IMR-90 (cell line): ENCODE results near the gene SWI5. TPM values are rescaled to one million over a fixed set of nuclear protein-coding genes. Genes with fewer than 3 reads are reported as not detected.
"Not testable (repeated sequence)": the region's sequence is repeated elsewhere in the genome, so short reads cannot be mapped to it uniquely, and the experiment has no call there.

ENCODE experiments used
- ATAC-seq: fragments of 200-7000 bp; cut with Tn5 transposase; 2 replicates; pipeline ENCODE4 v1.9.1; 2020; ENCODE audit warnings: low read depth, mild to moderate bottlenecking, moderate library complexity
- BruUV-seq: library from RNA; stranded (reverse); fragments of 400-500 nt; replicated peaks from 2 replicates; lab custom pipeline; 2021; lab: Mats Ljungman, UMichigan
- CTCF ChIA-PET: fragments of 300-600 bp; formaldehyde crosslinking; extraction: SDS; loops from one replicate; lab custom pipeline; 2021; ENCODE audit warnings: antibody characterized with exemption; lab: Yijun Ruan, JAX
- POLR2A ChIA-PET: fragments of 300-600 bp; sonication (Branson Sonifier 250); formaldehyde crosslinking; loops from one replicate; lab custom pipeline; 2022; ENCODE audit warnings: antibody characterized with exemption; ENCODE audit not compliant: unreplicated experiment; lab: Charles Lee
- DNase-seq: peaks from one replicate; pipeline ENCODE4 v3.0.0; 2013
- H2AFZ ChIP-seq: replicated peaks from 2 replicates; pipeline ENCODE3; 2013; ENCODE audit warnings: low read length, mild to moderate bottlenecking; ENCODE audit not compliant: poor library complexity
- H2AK5ac ChIP-seq: 2 replicates; pipeline ENCODE4 v1.6.1; 2013; ENCODE audit warnings: low read depth, low read length, inconsistent platforms
- H2AK9ac ChIP-seq: replicated peaks from 2 replicates; pipeline ENCODE3; 2013; ENCODE audit warnings: mild to moderate bottlenecking, low read depth, low read length, moderate library complexity; ENCODE audit not compliant: poor library complexity
- H2BK120ac ChIP-seq: 2 replicates; pipeline ENCODE4 v1.6.1; 2013; ENCODE audit warnings: low read depth, low read length, inconsistent platforms
- H2BK15ac ChIP-seq: 3 replicates; pipeline ENCODE4 v1.6.1; 2013; ENCODE audit warnings: low read depth, low read length, inconsistent platforms
- H2BK20ac ChIP-seq: 2 replicates; pipeline ENCODE4 v1.6.1; 2013; ENCODE audit warnings: low read depth, mild to moderate bottlenecking, inconsistent platforms, low read length, moderate library complexity
- H2BK5ac ChIP-seq: 2 replicates; pipeline ENCODE4 v1.6.1; 2013; ENCODE audit warnings: mild to moderate bottlenecking, low read depth, low read length, inconsistent platforms; ENCODE audit not compliant: poor library complexity, severe bottlenecking
- H3K14ac ChIP-seq: replicated peaks from 2 replicates; pipeline ENCODE4 v1.6.1; 2013; ENCODE audit warnings: low read depth, low read length, inconsistent platforms
- H3K18ac ChIP-seq: 2 replicates; pipeline ENCODE4 v1.6.1; 2013; ENCODE audit warnings: low read depth, low read length, control low read depth
- H3K23ac ChIP-seq: 2 replicates; pipeline ENCODE4 v1.6.1; 2013; ENCODE audit warnings: low read depth, low read length, inconsistent platforms
- H3K27ac ChIP-seq: 2 replicates; pipeline ENCODE4 v1.5.1; 2013; ENCODE audit warnings: mild to moderate bottlenecking, control low read depth, low read length; ENCODE audit not compliant: insufficient read depth
- H3K27me3 ChIP-seq: 2 replicates; pipeline ENCODE4 v1.6.1; 2013; ENCODE audit warnings: low read length; ENCODE audit not compliant: control insufficient read depth, insufficient read depth
- H3K36me3 ChIP-seq: 2 replicates; pipeline ENCODE4 v1.6.1; 2013; ENCODE audit warnings: low read length, mixed read lengths; ENCODE audit not compliant: control insufficient read depth, insufficient read depth
- H3K4ac ChIP-seq: 2 replicates; pipeline ENCODE4 v1.6.1; 2013; ENCODE audit warnings: low read depth, low read length, inconsistent platforms
- H3K4me1 ChIP-seq: 2 replicates; pipeline ENCODE4 v1.6.1; 2013; ENCODE audit warnings: low read length, mixed read lengths; ENCODE audit not compliant: control insufficient read depth, insufficient read depth
- H3K4me2 ChIP-seq: 2 replicates; pipeline ENCODE4 v1.6.1; 2013; ENCODE audit warnings: low read depth, mild to moderate bottlenecking, control low read depth, low read length, moderate library complexity
- H3K4me3 ChIP-seq: 2 replicates; pipeline ENCODE4 v1.5.1; 2013; ENCODE audit warnings: low read depth, mild to moderate bottlenecking, control low read depth, low read length, moderate library complexity; ENCODE audit not compliant: insufficient read depth
- H3K56ac ChIP-seq: 2 replicates; pipeline ENCODE4 v1.6.1; 2013; ENCODE audit warnings: low read length, inconsistent platforms; ENCODE audit not compliant: insufficient read depth; ENCODE audit errors: extremely low read depth
- H3K79me1 ChIP-seq, 2 experiments: 2 replicates each; pipeline ENCODE4 v1.6.1; 2013; ENCODE audit warnings: low read length in 2 of 2, inconsistent platforms in 1 of 2, low read depth in 1 of 2
- H3K9ac ChIP-seq: 2 replicates; pipeline ENCODE4 v1.6.1; 2013; ENCODE audit warnings: low read depth, low read length, control low read depth
- H3K9me1 ChIP-seq: 2 replicates; pipeline ENCODE4 v1.6.1; 2013; ENCODE audit warnings: low read length, inconsistent platforms; ENCODE audit not compliant: insufficient read depth
- H3K9me3 ChIP-seq: 2 replicates; pipeline ENCODE4 v1.6.1; 2013; ENCODE audit warnings: low read length; ENCODE audit not compliant: control insufficient read depth, insufficient read depth
- H4K20me1 ChIP-seq: 2 replicates; pipeline ENCODE4 v1.6.1; 2013; ENCODE audit warnings: low read length, inconsistent platforms; ENCODE audit not compliant: insufficient read depth
- H4K5ac ChIP-seq: 2 replicates; pipeline ENCODE4 v1.6.1; 2013; ENCODE audit warnings: mild to moderate bottlenecking, low read depth, low read length, control low read depth
- H4K8ac ChIP-seq, 2 experiments: 2 replicates each; pipeline ENCODE4 v1.6.1; 2013; ENCODE audit warnings: low read depth in 2 of 2, low read length in 2 of 2, control low read depth in 1 of 2, inconsistent platforms in 1 of 2
- H4K91ac ChIP-seq: 2 replicates; pipeline ENCODE4 v1.6.1; 2013; ENCODE audit warnings: low read depth, low read length, inconsistent platforms; ENCODE audit not compliant: insufficient read depth
- WGBS, 2 experiments: methylation state at CpG; one replicate each; pipeline versions ENCODE4 v1.1.5 to v1.1.7; 2013; ENCODE audit warnings: missing lambda C conversion rate in 2 of 2; ENCODE audit not compliant: insufficient read length in 1 of 2; ENCODE audit errors: extremely low coverage in 2 of 2; 5-methylcytosine and 5-hydroxymethylcytosine counted together
- dilution Hi-C: fragments of 300-500 bp; cut with HindIII; formaldehyde crosslinking; loops from one replicate; pipeline ENCODE4 v1.14.3; 2018; ENCODE audit warnings: low sequenced_read_pairs; ENCODE audit not compliant: unreplicated experiment
- in situ Hi-C: fragments of 300-500 bp; cut with MboI; formaldehyde crosslinking; loops from 3 replicates; pipeline ENCODE4 v1.14.3; 2019; ENCODE audit warnings: low sequenced_read_pairs, inconsistent platforms, mixed read lengths
- intact Hi-C: fragments of 100-400 bp; cut with micrococcal nuclease; formaldehyde crosslinking; loops from 2 replicates; pipeline ENCODE4 v1.10.0; 2022
- polyA plus RNA-seq, 3 experiments: library from polyadenylated mRNA; depleted of rRNA; stranded (reverse); fragments of >200 nt; gene quantifications; 2 replicates each; pipeline ENCODE4 v1.2.3, GENCODE V29; 2012; ENCODE audit warnings: low replicate concordance in 1 of 3
- total RNA-seq: library from RNA; depleted of rRNA; stranded (reverse); fragments of >200 nt; gene quantifications from 2 replicates; pipeline ENCODE4 v1.2.3, GENCODE V29; 2012

Gene SWI5
- total and polyA plus RNA-seq, 2 of the 4 experiments (the other 2 are of a cell fraction): 38.9 to 93.5 TPM

- H2BK120ac ChIP-seq, H3K14ac ChIP-seq, H4K20me1 ChIP-seq, CTCF ChIA-PET, H3K9me1 ChIP-seq, H3K9me3 ChIP-seq, dilution Hi-C loops, in situ Hi-C loops, H3K4me1 ChIP-seq, H3K23ac ChIP-seq, H2AFZ ChIP-seq, DNase-seq, H3K4me2 ChIP-seq, BruUV-seq, H4K8ac ChIP-seq, H2BK20ac ChIP-seq, H3K56ac ChIP-seq, H2BK15ac ChIP-seq, H3K36me3 ChIP-seq, H3K9ac ChIP-seq, intact Hi-C loops, ATAC-seq, H2AK9ac ChIP-seq, POLR2A ChIA-PET, H2BK5ac ChIP-seq, H4K5ac ChIP-seq, H3K27ac ChIP-seq, H3K4me3 ChIP-seq, H4K91ac ChIP-seq, H3K4ac ChIP-seq, H3K18ac ChIP-seq, H3K27me3 ChIP-seq, H2AK5ac ChIP-seq: not testable (repeated sequence)
- H3K79me1 ChIP-seq: peaks cover 18 to 51% of the 10 kb centered on the region in 2 experiments
- WGBS, 2 experiments: 100% methylated on average over 2 of the region's 22 CpGs; no CpG with 5 or more reads in 1 of the 2 experiments
Measured at GRCh38 chr9:128279088-128280073, 3.3 kb downstream of the SWI5 start.
